ENCODE results near the gene C15orf40. TPM values are rescaled to one million over a fixed set of nuclear protein-coding genes. Genes with fewer than 3 reads are reported as not detected.
"Not testable (repeated sequence)": the region's sequence is repeated elsewhere in the genome, so short reads cannot be mapped to it uniquely, and the experiment has no call there.

The C15orf40 gene
- total RNA-seq, 3 donors from 2014 or later: 21.4 to 24.6 (median 23.0) TPM

DNA sequence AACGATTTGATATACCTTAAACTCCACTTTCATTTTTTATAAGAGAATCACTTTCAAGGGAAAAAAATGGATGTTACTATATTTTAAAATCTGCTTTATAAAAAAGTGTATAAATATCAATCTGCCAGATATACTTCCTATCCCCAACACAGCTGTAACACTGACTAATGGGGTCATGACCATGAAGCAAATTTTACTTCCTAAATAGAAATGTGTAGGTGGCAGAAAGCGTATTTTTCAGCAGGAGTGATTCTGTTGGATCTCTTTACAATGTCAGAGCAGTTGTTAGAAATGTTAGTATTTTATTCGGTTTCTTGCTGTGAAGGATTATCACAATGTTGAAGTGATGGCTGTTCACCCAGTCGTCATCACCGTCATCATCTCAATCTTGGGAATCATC is 5.5 kb upstream of the C15orf40 start:
- Histone ChIP-seq H3K36me3 (ENCODE audit: low read depth) (no peaks in the 10 kb centered on the region), H3K9me3 (no peaks in the 10 kb centered on the region), H3K4me3 (no peak overlapping the region), H3K4me1 (ENCODE audit: low read depth) (peaks cover 8% of the 10 kb centered on the region)
- no peak for ATAC-seq
- intact Hi-C loops (cut with DNase I, micrococcal nuclease): no loop called here
- no peak for DNase-seq
- TF ChIP-seq, protein P1, sequence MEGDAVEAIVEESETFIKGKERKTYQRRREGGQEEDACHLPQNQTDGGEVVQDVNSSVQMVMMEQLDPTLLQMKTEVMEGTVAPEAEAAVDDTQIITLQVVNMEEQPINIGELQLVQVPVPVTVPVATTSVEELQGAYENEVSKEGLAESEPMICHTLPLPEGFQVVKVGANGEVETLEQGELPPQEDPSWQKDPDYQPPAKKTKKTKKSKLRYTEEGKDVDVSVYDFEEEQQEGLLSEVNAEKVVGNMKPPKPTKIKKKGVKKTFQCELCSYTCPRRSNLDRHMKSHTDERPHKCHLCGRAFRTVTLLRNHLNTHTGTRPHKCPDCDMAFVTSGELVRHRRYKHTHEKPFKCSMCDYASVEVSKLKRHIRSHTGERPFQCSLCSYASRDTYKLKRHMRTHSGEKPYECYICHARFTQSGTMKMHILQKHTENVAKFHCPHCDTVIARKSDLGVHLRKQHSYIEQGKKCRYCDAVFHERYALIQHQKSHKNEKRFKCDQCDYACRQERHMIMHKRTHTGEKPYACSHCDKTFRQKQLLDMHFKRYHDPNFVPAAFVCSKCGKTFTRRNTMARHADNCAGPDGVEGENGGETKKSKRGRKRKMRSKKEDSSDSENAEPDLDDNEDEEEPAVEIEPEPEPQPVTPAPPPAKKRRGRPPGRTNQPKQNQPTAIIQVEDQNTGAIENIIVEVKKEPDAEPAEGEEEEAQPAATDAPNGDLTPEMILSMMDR (IDR thresholded peaks at IDR 0.05): no peak

DNA sequence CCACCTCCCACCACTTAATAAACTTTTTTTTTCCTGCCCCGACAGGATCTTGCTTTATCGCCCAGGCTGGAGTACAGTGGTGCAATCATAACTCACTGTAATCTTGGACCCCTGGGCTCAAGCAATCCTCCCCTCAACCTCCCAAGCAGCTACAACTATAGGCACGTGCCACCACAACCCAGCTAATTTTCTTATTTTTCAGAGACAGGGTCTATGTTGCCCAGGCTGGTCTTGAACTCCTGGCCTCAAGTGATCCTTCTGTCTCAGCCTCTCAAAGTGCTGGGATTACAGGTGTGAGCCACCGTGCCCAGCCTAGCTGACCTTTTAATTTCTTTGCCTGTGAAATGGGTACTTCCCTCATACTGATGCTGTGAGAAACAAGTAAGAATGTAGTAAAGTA is 3.9 kb upstream of the C15orf40 start:
- Histone ChIP-seq H3K4me1 (ENCODE audit: low read depth) (peaks cover 13% of the 10 kb centered on the region), H3K36me3 (ENCODE audit: low read depth) (no peaks in the 10 kb centered on the region), H3K9me3 (no peaks in the 10 kb centered on the region), H3K4me3 (no peak overlapping the region)
- TF ChIP-seq, protein P1 (IDR thresholded peaks at IDR 0.05): no peak
- DNase-seq (no peak), ATAC-seq (no peak)
- intact Hi-C loops (cut with DNase I, micrococcal nuclease): no loop called here

DNA sequence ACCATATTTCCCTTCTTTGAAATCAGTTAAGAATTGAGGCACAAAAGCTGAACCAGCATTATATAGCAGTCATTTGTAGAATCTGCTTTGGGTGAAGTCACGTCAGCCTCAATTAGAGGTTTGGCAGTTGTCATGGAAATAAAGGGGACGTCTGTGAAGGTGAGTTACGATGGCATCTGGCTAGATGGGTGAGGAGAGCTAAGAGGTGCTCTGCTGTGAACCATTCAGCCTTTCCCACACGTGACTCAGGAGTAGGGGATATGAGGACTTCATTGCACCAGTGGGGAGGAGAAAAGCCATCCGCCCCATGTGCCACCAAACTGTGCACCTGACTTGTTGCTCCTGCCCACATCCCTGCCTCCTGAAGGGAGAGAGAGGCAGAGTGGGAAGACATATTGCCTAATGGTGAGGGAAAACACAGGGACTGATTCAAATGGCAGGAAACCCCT is 2.8 kb upstream of the C15orf40 start:
- H3K4me3 ChIP-seq: no peak overlapping the region
- intact Hi-C loops (cut with DNase I, micrococcal nuclease): no loop called here

DNA sequence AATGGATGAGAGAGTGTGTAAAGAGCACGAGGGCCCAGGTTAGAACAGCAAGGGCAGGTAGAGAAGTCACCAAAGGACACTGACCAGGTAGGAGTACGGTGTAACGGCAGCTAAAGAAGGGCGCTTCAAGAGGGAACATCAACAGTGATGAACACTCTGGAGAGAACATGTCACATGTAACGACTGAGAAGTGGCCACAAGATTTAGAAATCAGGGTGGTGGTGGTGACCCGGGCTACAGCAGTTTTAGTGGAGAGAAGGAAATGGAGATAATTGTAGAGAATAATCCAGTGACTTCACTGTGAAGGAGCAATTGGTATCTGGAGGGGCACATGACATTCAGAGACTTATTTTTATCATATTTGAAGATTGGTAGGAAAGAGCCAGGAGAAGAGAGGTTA is 1.2 kb upstream of the C15orf40 start:
- ATAC-seq: no peak
- Histone ChIP-seq H3K4me1 (ENCODE audit: low read depth) (peaks cover 16% of the 10 kb centered on the region), H3K9me3 (no peaks in the 10 kb centered on the region), H3K4me3 (no peak overlapping the region), H3K36me3 (ENCODE audit: low read depth) (no peaks in the 10 kb centered on the region)
- TF ChIP-seq, protein P1 (IDR thresholded peaks at IDR 0.05): no peak
- intact Hi-C loops (cut with DNase I, micrococcal nuclease): no loop called here
- no peak for DNase-seq

More for the DNA sequence above, 2.8 kb upstream of the C15orf40 start:
- DNase-seq (no peak), ATAC-seq (no peak)
- H3K4me1 ChIP-seq (ENCODE audit: low read depth): peaks cover 16% of the 10 kb centered on the region
- no peaks in the 10 kb centered on the region for H3K9me3 ChIP-seq
- TF ChIP-seq, protein P1 (IDR thresholded peaks at IDR 0.05): no peak
- H3K36me3 ChIP-seq (ENCODE audit: low read depth): no peaks in the 10 kb centered on the region

DNA sequence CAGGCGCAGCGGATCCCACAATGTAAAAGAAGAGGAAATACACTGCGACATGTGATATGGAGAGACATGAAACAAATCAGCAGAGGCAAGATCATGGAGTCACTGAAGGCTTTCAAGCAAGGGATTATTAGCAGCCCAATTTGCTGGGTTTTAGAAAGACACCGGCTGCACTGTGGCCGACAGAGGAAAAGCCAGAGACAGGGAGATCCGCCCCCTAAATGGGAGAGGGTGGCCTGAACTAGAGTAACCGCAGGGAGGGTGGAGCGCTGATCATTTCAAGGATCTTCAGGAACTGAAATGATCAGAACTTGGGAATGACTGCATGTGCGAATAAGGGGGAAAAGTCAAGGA is 612 bp upstream of the C15orf40 start:
- H3K4me1 ChIP-seq (ENCODE audit: low read depth): peaks cover 16% of the 10 kb centered on the region
- TF ChIP-seq, protein P1 (IDR thresholded peaks at IDR 0.05): no peak
- no peaks in the 10 kb centered on the region for H3K36me3 ChIP-seq (ENCODE audit: low read depth)
- no peak for ATAC-seq
- no peak overlapping the region for H3K4me3 ChIP-seq
- no peaks in the 10 kb centered on the region for H3K9me3 ChIP-seq
- no peak for DNase-seq
- intact Hi-C loops (cut with DNase I, micrococcal nuclease): no loop called here

DNA sequence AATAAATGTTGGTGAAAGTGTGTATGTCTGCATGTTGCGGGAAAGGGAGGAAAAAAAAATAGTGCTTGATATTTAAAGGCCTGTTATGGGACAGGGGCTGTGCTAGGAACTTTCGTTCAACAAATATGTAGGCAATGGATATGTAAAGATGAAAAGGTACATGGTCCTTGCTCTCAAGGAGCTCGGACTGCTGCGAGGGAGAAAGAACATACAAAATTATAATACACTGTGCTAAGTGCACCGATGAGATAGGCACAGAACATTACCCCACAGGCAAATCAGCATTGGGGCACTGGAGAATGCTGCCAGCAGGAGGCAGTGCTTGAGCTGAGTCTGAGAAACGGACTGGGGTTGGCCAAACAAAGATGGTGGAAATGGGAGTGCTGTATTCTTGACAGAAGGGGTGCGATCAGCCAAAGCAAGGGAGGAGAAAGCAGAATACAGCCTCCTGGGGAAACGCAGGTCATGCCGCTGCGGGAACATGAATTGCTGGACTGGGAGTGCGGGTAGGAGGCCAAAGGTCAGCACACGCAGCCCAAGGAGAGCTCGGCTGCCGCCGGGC is 649 bp downstream of the C15orf40 start:
- Histone ChIP-seq H3K4me1 (ENCODE audit: low read depth) (peaks cover 16% of the 10 kb centered on the region), H3K36me3 (ENCODE audit: low read depth) (no peaks in the 10 kb centered on the region), H3K4me3 (peak overlapping the region; percentile 100), H3K9me3 (no peaks in the 10 kb centered on the region)
- DNase-seq (peak; percentile 68 to 91 (median 87)), ATAC-seq (peak; percentile 87)
- TF ChIP-seq, protein P1 (IDR thresholded peaks at IDR 0.05): peak; percentile 69
- intact Hi-C loops (cut with DNase I, micrococcal nuclease): no loop called here

DNA sequence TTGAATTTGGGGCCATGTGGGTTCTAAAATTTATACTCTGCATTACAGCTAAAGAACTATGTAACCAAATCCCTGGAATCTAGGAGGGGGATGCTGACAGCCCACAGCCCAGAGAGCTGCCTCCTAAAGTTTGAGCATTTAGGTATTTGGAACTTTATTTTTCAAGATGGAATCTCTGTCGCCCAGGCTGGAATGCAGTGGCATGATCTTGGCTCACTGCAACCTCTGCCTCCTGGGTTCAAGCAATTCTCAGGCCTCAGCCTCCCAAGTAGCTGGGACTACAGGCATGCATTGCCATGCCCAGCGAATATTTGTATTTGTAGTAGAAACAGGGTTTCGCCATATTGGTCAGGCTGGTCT is 10.8 kb downstream of the C15orf40 start:
- intact Hi-C loops (cut with DNase I, micrococcal nuclease): loop anchor here in 1 of 2 donors (10.0 kb wide), 1 partner anchor 146 kb away; no protein-coding TSS in a partner anchor
- not testable (repeated sequence) for ATAC-seq

More for the DNA sequence above, 10.8 kb downstream of the C15orf40 start:
- not testable (repeated sequence) for H3K4me1 ChIP-seq (ENCODE audit: low read depth); H3K36me3 ChIP-seq (ENCODE audit: low read depth); DNase-seq; H3K4me3 ChIP-seq; H3K9me3 ChIP-seq
